HepG2 (cell line): ENCODE measurements around the gene CCDC174.

Source experiments
- ATF2 ChIP-seq: sonication (generic); formaldehyde crosslinking; IDR thresholded peaks from 2 replicates; pipeline ENCODE4 v1.4.0; 2020; ENCODE audit warnings: missing genetic modification reagents
- CTCF ChIP-seq: sonication (generic); formaldehyde crosslinking; IDR thresholded peaks from 2 replicates; pipeline ENCODE4 v1.5.0; 2020; ENCODE audit warnings: mild to moderate bottlenecking, missing genetic modification reagents, moderate library complexity
- FIP1L1 ChIP-seq: fragments of 200-400 bp; formaldehyde crosslinking; IDR thresholded peaks from 2 replicates; pipeline ENCODE4 v1.6.1; 2018; ENCODE audit warnings: low read depth, mild to moderate bottlenecking, low read length, moderate library complexity, borderline replicate concordance; ENCODE audit not compliant: insufficient read depth
- ISL2 ChIP-seq: sonication (generic); formaldehyde crosslinking; IDR thresholded peaks from 2 replicates; pipeline ENCODE4 v1.5.0; 2020; ENCODE audit warnings: missing genetic modification reagents
- NPAS2 ChIP-seq: sonication (generic); formaldehyde crosslinking; IDR thresholded peaks from 2 replicates; pipeline ENCODE4 v1.8.0; 2022; ENCODE audit warnings: mild to moderate bottlenecking, missing genetic modification reagents, borderline replicate concordance
- POLR2A ChIP-seq, 2 experiments: IDR thresholded peaks; 2 replicates each; pipeline ENCODE4 v1.6.1; 2011; ENCODE audit warnings: low read depth in 2 of 2, low read length in 2 of 2, mild to moderate bottlenecking in 1 of 2, moderate library complexity in 1 of 2; ENCODE audit not compliant: insufficient read depth in 1 of 2
- SNRNP70 ChIP-seq: fragments of 200-400 bp; formaldehyde crosslinking; IDR thresholded peaks from 2 replicates; pipeline ENCODE4 v1.6.1; 2017; ENCODE audit warnings: mild to moderate bottlenecking, low read depth, low read length, moderate library complexity
- ZNF432 ChIP-seq: sonication (generic); formaldehyde crosslinking; IDR thresholded peaks from 2 replicates; pipeline ENCODE4 v1.5.0; 2020; ENCODE audit warnings: missing genetic modification reagents, mild to moderate bottlenecking, borderline replicate concordance
- ZNF761 ChIP-seq: sonication (generic); formaldehyde crosslinking; conservative IDR thresholded peaks from 2 replicates; pipeline ENCODE4 v1.4.0; 2020; ENCODE audit warnings: mild to moderate bottlenecking, missing genetic modification reagents

- TF ChIP-seq SNRNP70, result no peak
- TF ChIP-seq ISL2 (CRISPR knock-in tag), result no peak
- TF ChIP-seq ZNF432 (CRISPR knock-in tag), result no peak
- TF ChIP-seq FIP1L1, result no peak
- TF ChIP-seq NPAS2 (CRISPR knock-in tag), result no peak
- TF ChIP-seq POLR2A (IDR thresholded peaks at IDR 0.05; ENCODE audit: insufficient read depth in 1 of 2, low read depth in 2 of 2, low read length in 2 of 2), result no peak
- TF ChIP-seq CTCF (CRISPR knock-in tag), result no peak
- no peak for TF ChIP-seq ZNF761 (CRISPR knock-in tag)
- no peak for TF ChIP-seq ATF2
Measured at GRCh38 chr3:14606669-14607339, 44.8 kb upstream of the CCDC174 start.
